HG02981 (cell line): ENCODE data around the gene PRR13.
"Not testable (repeated sequence)": the region's sequence is repeated elsewhere in the genome, so short reads cannot be mapped to it uniquely, and the experiment has no call there.

ENCODE experiments used
- ATAC-seq: cut with Tn5 transposase; IDR thresholded peaks from one replicate; pipeline ENCODE4 v1.9.1; 2021; ENCODE audit warnings: mild to moderate bottlenecking, moderate library complexity; ENCODE audit not compliant: unreplicated experiment

The PRR13 gene

DNA sequence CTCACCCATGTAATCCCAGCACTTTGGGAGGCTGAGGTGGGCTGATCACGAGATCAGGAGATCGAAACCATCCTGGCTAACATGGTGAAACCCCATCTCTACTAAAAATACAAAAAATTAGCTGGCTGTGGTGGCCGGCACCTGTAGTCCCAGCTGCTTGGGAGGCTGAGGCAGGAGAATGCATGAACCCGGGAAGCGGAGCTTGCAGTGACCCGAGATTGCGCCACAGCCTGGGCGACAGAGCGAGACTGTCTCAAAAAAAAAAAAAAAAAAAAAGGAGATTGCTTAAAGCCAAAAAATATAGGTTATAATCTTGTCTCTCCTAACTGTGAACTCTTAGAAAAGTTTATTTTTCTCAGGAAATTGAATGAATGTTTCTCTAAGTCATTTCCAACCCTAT is 6.2 kb upstream of the PRR13 start:
- ATAC-seq: not testable (repeated sequence)

DNA sequence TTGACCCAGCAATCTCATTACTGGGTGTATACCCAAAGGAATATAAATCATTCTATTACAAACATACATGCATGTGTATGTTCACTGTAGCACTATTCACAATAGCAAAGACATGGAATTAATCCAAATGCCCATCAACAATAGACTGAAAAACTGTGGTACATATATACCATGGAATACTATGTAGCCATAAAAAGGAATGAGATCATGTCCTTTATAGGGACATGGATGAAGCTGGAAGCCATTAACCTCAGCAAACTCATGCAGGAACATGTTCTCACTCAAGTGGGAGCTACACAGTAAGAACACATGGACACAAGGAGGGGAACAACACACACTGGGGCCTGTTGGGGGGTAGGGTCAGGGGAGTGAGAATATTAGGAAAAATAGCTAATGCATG is 2.0 kb upstream of the PRR13 start:
- not testable (repeated sequence) for ATAC-seq

DNA sequence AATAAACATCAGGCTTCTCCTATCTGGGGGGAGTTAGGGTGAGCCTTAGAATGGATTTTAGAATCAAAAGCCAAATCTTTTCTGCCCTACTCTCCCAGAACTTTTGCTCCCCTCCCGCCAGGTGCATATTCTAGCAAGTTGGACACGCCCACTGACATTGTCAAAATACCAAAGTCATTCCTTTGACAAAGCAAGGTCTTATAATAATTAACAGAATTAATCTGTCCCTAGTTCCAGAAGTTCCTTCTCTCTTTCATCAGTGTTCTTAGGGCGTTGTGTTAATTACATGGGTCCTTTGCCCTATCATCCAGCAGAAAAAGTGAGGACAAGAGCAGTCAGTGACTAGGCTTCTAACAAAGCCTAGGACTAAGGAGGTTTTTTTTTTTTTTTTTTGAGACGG is 2.4 kb downstream of the PRR13 start:
- ATAC-seq: no peak

DNA sequence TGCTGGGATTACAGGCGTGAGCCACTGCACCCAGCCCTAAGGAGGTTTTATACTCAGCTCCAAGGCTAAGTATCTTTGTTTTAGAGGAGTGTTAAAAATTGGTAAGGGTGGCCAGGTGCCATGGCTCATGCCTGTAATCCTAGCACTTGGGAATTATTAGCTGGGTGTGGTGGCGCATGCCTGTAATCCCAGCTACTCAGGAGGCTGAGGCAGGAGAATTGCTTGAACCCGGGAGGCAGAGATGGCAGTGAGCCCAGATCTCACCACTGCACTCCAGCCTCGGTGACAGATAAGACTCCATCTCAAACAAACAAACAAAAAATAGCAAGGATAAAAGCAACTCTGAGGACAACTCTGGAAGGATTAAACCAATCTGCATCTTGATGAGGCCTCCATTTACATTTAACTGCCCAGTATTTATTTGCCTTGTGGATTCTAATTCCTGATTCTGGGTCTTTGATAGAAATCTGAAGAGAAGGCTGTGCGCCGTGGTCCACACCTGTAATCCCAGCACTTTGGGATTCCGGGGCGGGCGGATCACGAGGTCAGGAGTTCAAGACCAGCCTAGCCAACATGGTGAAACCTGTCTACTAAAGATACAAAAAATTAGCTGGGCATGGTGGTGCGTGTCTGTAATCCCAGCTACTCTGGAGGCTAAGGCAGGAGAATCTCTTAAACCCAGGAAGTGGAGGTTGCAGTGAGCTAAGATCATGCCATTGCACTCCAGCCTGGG is 3.2 kb downstream of the PRR13 start:
- not testable (repeated sequence) for ATAC-seq

DNA sequence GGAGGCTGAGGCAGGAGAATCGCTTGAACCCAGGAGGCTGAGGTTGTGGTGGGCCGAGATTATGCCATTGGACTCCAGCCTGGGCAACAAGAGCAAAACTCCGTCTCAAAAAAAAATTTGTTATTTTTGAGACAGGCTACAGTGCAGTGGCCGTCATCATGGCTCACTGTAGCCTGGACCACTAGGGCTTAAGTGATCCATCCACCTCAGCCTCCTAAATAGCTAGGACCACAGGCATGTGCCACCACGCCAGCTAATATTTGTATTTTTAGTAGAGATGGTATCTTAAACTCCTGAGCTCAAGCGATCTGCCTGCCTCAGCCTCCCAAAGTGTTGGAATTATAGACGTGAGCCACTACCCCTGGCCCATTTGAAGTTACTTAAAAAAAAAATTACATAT is 9.4 kb downstream of the PRR13 start:
- no peak for ATAC-seq

DNA sequence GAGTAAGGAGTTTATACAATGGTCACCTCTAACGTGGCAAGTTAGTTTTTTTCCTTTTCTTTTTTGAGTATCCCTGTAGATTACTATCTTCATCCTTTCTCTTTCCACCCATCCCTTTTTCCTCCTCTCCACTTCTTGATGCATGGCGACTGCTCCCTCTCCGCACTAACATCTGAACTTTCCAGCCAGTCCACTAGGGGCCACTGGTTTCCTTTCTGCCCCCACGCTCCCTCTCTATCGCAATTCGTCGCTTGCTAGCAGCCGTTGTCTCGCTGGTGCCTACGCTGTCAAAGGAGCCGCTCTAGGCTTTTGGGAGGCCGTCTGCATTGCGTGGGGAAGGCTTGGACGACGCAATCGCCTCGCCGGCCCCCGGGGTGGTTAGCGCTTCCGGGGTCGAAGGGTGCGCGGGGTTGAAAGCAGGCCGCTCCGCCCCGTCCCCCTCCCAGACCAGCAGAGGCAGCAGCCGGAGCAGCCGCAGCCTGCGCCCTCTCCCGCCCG is 10.2 kb downstream of the PRR13 start, which contains the start of gene PCBP2:
Gene PCBP2 (plus strand): TSS at position 442 of the 498 bp plus-strand sequence. CDS start 2,699 bp downstream, outside the sequence.
- peak; percentile 97 for ATAC-seq

DNA sequence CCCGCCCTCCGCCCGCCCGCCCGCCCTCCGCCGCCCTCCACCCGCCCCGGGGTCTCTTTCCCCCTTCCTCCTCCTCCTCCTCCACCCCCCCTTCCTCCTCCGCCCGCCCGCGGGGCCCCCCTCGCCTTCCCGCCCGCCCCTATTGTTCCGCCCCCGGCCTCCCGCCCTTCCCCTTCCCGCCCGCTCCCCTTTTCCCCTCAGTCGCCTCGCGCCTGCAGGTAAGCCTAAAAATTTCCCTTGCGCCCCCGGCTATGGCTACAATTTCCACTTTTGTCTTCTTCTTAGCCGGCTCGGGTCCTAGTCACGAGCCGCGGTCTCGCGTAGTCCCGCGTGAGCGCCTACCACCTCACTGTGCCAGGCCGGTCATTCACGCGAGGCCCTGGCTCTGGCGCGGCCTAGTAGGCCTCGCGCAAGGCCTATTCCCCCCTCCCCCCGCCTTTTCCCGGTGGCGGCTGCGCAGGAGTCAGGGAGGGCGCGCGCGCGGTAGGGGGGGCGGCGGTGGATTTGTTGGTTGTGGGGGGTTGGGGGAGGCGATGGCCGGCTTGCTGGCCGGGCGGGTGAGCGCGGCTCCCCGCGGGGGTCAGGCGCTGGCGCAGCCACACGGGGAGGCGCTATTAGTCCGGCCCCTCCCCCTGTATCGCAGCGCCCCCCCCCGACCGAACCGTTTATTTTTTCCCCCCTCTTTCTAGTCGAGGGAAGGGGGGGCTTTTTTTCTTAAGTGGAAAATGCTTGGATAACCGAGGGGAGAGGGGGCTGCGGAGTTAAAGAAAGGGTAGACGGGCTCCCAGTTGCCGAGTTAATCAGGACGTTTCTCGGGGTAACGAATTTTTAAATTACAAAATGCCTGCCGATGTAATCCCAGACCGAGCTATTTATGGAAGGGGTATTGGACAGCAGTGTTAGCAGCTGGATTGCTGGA is 10.9 kb downstream of the PRR13 start:
- ATAC-seq: peak; percentile 26

DNA sequence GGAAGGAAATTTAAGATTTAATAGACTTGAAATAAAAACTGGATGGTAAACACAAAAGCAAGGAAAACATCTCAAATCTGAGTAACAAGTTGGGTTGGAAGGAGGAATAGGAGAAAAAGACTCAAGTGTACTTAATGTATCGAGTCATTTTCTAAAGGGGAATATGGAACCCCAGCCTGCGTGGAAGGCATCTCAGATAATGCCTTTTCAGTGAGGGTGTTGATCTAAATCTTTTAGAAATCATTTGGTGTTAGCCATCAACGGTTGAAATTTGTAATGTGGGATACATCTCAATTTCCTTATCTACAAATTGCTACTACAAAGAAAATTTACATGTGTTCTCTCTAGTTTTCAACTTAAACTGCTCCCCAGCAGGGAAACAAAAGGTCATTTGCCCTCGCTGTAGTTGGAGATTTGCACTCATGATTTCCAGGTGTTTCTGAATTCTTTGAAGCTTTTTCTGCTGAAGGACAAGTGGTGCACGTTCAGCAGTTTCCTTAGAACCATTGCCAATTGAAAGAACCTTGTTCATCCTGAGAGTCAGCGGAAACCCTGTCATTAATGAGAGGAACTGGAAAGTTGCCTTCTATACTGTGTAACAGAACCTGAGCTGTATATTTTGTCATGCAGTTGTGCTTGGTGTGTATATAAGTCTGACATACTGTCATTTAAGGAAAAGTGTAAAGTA is 12.6 kb downstream of the PRR13 start:
- ATAC-seq: no peak

DNA sequence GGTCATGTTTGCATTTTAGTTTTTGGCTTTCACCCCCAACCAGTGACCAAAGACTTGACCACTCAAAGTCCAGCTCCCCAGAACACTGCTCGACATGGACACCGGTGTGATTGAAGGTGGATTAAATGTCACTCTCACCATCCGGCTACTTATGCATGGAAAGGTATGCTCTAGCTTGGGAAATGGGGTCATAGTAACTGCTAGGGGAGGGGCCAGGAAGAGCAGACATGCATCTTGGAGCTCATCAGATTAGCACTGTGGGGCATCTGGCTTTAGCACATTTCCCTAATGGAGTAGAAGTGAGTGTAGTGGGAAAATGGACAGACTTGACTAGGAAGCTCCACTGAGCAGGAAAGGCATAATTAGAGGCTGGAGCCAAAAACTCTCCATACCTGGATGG is 13.2 kb downstream of the PRR13 start:
- ATAC-seq: no peak

DNA sequence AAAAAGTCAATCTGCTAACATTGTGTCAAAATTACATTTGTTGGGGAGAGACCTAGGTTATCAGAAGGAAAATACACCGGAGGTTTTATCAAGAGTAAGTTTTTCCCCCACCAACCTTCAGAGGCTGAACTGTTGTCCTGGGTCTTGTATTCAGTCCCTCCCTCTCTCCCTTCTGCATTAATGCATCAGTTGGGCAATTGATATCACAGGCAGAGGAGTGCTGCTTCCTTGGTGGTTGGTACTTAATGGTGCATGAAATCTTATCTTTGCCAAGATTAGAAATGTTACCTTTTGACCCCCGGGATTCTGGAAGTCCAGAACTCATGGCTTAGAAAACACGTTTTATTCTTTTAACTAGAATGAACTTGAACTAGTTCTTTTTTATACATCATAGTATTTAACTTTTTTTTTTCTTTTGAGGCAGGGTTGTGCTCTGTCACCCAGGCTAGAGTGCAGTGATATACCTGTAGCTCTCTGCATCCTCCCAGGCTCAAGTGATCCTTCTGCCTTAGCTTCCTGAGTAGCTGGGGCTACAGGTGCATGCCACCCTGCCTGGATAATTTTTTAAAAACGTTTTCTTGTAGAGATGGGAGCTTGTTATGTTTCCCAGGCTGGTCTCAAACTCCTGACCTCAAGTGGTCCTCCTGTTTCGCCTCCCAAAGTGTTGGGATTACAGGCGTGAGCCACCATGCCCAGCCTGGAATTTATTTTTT is 15.3 kb downstream of the PRR13 start:
- ATAC-seq: no peak

DNA sequence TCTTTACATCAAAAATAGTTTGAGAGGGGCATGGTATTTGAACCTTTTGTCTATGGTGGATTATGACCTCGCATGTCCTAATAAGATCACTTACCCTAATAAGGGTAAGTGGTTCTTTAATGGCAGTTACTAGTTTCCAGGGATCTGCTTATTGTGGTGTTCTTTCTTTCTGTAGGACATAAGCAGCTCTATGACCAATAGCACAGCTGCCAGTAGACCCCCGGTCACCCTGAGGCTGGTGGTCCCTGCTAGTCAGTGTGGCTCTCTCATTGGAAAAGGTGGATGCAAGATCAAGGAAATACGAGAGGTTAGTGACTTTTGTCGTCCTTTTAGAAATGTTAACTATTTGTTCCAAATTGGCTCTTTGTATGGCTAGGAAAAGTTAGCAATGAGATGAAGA is 17.6 kb downstream of the PRR13 start:
- no peak for ATAC-seq

DNA sequence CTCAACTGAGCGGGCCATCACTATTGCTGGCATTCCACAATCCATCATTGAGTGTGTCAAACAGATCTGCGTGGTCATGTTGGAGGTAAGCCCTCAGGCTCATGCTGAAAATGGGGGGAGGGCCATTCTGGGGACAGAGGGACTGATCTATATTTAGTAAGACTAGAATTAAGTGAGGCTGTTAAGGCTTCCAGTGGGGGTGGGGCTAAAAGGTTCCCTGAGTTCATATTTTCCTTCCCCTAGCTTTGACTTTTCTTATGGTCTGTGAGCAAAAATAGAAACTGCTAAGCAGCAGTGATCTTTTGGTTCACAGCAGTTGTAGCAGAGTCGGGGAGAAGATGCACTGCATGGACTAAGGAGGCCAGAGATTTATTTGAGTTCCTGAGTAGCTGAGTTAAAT is 19.5 kb downstream of the PRR13 start:
- no peak for ATAC-seq

DNA sequence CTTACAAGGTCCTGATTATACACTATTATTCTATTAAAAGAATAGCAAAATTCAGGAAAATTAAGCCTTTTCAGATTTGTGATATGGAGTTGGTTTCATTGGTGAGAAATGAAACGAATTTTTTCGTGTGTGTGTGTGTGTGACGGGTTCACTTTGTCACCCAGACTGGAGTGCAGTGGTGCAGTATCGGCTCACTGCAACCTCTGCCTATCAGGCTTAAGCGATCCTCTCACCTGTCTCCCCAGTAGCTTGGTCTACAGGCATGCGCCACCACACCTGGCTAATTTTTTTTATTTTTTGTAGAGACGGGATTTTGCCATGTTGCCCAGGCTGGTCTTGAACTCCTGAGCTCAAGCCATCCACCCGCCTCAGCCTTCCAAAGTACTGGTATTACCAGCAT is 20.1 kb downstream of the PRR13 start:
- ATAC-seq: no peak

DNA sequence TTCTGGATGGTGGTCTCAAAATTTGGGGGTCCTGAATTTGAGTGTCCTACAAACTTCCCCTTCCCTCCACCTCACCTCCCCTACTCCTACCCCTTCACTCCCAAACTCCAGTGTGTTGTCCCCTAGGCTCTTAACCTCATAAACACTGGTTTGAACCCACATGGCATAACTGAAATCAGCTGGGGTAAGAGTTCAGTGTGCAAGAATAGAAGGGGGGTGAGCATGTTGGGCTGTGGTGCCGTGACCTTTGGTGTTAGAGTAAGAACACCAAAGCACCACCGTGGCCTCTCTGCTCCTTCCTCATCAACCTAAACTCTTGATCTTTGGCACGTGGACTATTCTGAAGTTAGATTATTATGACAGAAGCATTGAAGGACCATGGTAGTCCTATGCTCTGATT is 21.4 kb downstream of the PRR13 start:
- ATAC-seq: no peak

DNA sequence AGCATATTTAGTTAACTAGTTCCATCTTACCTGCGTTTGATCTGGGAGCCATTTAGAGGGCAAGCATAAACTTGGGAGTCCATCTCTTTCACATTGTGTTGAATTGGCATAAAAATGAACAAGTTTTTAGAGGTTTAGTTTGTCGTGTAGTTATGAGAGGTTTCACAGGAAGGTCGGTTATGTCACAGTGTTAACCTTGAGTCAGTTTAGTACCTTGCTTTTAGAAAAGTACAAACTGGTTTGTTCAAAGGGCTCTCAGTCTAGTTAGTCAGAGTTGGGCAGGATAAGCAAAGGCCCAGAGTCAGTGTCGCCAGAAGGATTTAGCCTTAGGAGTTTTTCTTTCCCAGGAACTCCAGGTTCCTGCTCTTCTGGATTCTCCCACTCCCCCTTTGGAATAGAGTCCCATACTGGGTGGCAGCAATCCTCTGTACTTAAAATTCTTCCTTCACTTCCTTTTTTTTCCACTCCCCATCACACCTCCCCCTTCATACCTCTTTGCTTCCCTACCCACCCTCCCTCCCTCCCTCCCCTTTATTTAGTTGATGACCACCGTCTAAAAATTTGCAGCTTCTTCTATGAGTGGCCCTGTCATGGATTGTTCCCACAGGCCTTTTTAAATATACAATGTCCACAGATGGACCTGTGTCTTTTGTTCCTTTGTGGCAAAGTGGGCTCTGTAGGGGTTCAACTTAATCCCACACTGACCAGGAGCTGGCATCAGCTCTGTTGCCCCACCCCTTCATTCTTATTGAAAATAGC is 22.4 kb downstream of the PRR13 start:
- ATAC-seq: no peak

DNA sequence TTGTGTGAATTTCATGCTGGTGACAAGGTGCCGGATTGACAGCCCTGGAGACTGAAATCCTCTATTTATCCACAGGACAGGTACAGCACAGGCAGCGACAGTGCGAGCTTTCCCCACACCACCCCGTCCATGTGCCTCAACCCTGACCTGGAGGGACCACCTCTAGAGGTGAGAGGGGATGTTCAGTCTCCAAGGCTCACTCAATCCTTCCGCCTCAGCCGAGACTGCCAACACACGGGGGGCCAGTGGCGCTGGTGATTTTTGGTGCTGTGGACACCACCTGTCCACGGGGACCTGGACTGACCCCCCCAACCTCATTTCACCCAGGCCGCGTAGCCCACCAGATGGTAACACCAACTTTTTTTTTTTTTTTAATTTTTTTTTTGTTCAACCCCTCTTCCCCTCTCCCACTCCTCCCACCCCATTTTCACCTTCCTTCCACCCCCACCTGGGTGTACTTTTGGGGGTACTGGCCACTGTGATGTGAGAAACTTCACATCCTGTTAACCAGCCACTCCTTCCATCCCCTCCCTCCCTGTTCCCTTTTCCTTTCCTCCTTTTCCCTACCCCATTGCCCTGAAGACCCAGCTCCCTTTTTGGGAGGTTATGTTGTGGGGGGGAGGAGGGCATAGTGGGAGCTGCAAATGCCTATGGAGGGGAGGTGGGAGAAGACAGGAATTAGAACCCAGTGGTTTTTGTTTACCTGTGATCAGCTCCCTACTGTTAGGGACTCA is 23.3 kb downstream of the PRR13 start:
- no peak for ATAC-seq

DNA sequence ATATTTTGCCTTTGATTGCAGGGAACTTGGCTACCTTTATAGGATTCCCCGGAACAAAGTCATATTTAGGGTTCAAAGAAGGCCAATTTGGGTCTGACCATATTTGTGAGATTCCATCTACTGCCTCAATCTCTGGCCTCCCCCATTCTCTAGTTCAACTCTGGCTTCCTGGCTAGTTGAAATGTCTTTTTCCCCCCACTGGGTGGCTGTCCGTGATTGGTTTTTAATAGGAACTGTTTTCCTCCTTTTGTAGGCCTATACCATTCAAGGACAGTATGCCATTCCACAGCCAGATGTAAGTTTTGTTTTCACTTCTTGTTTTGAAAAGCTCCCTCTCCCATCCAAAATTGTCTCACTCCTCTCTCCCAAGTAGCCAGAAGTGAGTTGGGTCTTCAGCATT is 24.1 kb downstream of the PRR13 start:
- ATAC-seq: no peak

DNA sequence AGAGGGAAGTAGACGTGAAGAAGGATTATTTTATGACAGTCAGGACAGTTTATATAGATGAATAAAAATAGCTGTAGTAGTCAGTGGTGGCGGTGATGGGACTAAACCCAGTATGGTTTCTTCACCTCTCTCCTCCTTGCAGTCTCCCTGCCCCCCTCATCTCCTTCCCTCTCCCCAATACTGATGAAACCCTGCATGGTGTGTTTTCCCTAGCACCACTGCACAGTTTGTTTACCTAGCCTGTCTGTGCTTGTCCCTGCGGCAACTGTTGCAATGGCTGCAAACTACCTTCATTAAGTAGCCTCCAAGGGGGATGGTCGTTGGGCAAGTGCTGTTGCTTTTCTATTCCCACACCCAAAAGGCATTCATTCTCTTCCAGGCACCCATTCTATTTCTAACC is 25.1 kb downstream of the PRR13 start:
- ATAC-seq: no peak

DNA sequence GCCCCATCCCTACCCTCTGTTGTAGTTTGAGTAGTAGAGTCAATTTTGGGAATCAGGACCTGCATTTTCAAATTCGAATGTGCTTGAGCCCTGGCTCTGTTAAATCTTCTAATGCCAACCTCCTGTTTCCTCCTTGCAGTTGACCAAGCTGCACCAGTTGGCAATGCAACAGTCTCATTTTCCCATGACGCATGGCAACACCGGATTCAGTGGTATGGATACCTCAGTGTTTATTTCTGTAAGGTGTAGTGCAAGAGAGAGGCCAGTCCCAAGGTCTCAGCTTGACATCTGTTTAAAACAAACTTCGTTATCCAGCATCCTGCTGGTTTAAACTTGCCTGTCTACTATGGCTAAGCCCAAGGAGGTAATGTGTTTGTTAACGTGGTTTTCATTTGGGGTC is 25.5 kb downstream of the PRR13 start:
- ATAC-seq: no peak
